GM23248 (cell line): Measurements from ENCODE around the gene RPS28. TPM values are rescaled to one million over a fixed set of nuclear protein-coding genes. Genes with fewer than 3 reads are reported as not detected.
A peak's percentile ranks its signal among the peaks of the same experiment; 100 is the strongest.
"Not testable (repeated sequence)": the region's sequence is repeated elsewhere in the genome, so short reads cannot be mapped to it uniquely, and the experiment has no call there.

Source experiments
- DNase-seq: peaks from one replicate; pipeline ENCODE4 v3.0.0-alpha.2; 2015
- H2AFZ ChIP-seq: fragments of 200-600 bp; sonication (generic); 2 replicates; pipeline ENCODE4 v1.6.1; 2016; ENCODE audit warnings: antibody characterized with exemption
- H3F3A ChIP-seq: fragments of 200-600 bp; sonication (generic); 2 replicates; pipeline ENCODE4 v1.6.1; 2016; ENCODE audit warnings: mild to moderate bottlenecking, antibody characterized with exemption, mixed run types; ENCODE audit not compliant: insufficient read depth
- H3K27ac ChIP-seq: fragments of 200-600 bp; sonication (generic); 2 replicates; pipeline ENCODE4 v1.5.1; 2016; ENCODE audit warnings: mild to moderate bottlenecking
- H3K27me3 ChIP-seq: fragments of 200-600 bp; sonication (generic); replicated peaks from 2 replicates; pipeline ENCODE4 v1.6.1; 2016; ENCODE audit warnings: mild to moderate bottlenecking; ENCODE audit not compliant: insufficient read depth
- H3K36me3 ChIP-seq: fragments of 200-600 bp; sonication (generic); 2 replicates; pipeline ENCODE4 v1.6.1; 2016; ENCODE audit warnings: low read depth, mild to moderate bottlenecking
- H3K4me1 ChIP-seq: fragments of 200-600 bp; sonication (generic); 2 replicates; pipeline ENCODE4 v1.6.1; 2016; ENCODE audit warnings: mild to moderate bottlenecking; ENCODE audit not compliant: insufficient read depth
- H3K4me2 ChIP-seq: fragments of 200-600 bp; sonication (generic); one replicate; pipeline ENCODE4 v1.6.1; 2016; ENCODE audit warnings: mild to moderate bottlenecking; ENCODE audit not compliant: unreplicated experiment
- H3K4me3 ChIP-seq: fragments of 200-600 bp; sonication (generic); 2 replicates; pipeline ENCODE4 v1.5.1; 2016; ENCODE audit warnings: mild to moderate bottlenecking
- H3K79me2 ChIP-seq: fragments of 200-600 bp; sonication (generic); 2 replicates; pipeline ENCODE4 v1.6.1; 2016; ENCODE audit warnings: mild to moderate bottlenecking; ENCODE audit not compliant: insufficient read depth
- H3K9ac ChIP-seq: fragments of 200-600 bp; sonication (generic); 2 replicates; pipeline ENCODE4 v1.6.1; 2016; ENCODE audit warnings: mild to moderate bottlenecking
- H3K9me2 ChIP-seq: fragments of 200-600 bp; sonication (generic); 2 replicates; pipeline ENCODE4 v1.6.1; 2016; ENCODE audit warnings: mixed run types, mild to moderate bottlenecking, moderate library complexity; ENCODE audit not compliant: insufficient read depth
- H3K9me3 ChIP-seq: fragments of 200-600 bp; sonication (generic); one replicate; pipeline ENCODE4 v1.6.1; 2017; ENCODE audit warnings: low read depth
- H4K20me1 ChIP-seq: fragments of 200-600 bp; sonication (generic); 2 replicates; pipeline ENCODE4 v1.6.0; 2016; ENCODE audit not compliant: insufficient read depth
- EZH2 ChIP-seq: fragments of 200-600 bp; sonication (generic); IDR thresholded peaks from 2 replicates; pipeline ENCODE4 v1.6.1; 2018; ENCODE audit warnings: antibody characterized with exemption, mild to moderate bottlenecking; ENCODE audit not compliant: insufficient read depth, poor library complexity, severe bottlenecking
- EZH2phosphoT487 ChIP-seq: fragments of 200-600 bp; sonication (generic); IDR thresholded peaks from 2 replicates; pipeline ENCODE4 v1.6.1; 2018; ENCODE audit warnings: antibody characterized with exemption, moderate library complexity, mild to moderate bottlenecking, low read depth; ENCODE audit not compliant: insufficient read depth
- WGBS, 2 experiments: methylation state at CpG; one replicate each; pipeline ENCODE4 v1.1.6; 2015 to 2017; ENCODE audit warnings: low lambda C conversion rate in 2 of 2, low coverage in 1 of 2; ENCODE audit errors: missing lambda C conversion rate in 2 of 2; 5-methylcytosine and 5-hydroxymethylcytosine counted together
- in situ Hi-C: fragments of 300-500 bp; cut with MboI; formaldehyde crosslinking; loops from 2 replicates; pipeline ENCODE4 v1.15.0; 2020
- polyA plus RNA-seq: library from polyadenylated mRNA; unstranded; fragments of >200 nt; fragmentation: Nextera tagmentation; extraction: Ambion mirVana; gene quantifications from 2 replicates; pipeline ENCODE4 v1.2.1, GENCODE V29; 2016
- total RNA-seq: library from RNA; depleted of rRNA; stranded (reverse); fragments of >200 nt; shearing (Covaris generic); gene quantifications from 2 replicates; pipeline ENCODE4 v1.2.3, GENCODE V29; 2014; rRNA removed

RPS28 gene
- 116 and 235 TPM in 2 replicates for total RNA-seq
- polyA plus RNA-seq: 580 and 587 TPM in 2 replicates

DNA sequence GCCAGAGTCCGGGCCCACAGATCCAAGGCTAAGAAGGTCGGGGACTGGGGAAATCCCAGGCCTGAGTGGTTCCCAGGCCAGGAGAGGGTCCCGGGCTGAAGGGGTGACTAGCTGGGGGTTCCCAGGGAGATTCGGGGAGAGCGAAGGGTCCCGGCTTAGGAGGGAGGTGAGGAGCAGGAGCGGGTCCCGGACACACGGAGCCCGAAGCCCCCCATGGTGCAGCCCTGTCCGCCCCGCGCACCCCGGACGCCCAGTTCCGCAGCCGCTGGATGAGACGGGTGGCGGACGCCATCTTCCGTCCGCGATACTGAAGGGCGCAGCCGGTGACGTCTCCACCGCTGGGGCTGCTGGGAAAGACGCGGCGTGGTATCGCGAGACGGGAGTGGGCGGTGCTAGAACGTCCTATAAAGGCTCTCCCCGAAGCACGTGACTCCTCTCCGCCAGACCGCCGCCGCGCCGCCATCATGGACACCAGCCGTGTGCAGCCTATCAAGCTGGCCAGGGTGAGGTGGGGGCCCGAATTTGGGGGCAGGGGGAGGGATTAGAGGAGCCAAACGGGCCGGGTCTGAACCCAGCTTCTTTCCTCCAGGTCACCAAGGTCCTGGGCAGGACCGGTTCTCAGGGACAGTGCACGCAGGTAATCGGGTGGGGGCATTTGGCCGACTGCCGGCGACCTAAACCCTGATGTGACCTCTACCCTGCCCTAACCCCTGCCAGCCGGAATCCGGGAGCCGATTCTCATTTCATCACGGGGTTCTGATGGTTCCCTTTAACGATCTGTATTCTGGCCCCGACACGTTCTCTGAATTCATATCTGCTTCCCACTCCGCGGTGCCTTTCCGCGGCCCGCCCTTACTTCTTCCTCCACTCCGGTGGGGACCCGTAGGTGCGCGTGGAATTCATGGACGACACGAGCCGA, at the start of gene RPS28, which contains the start of gene NDUFA7:
Gene RPS28 (plus strand): TSS at position 430 of the 919 bp plus-strand sequence. CDS start 35 bp downstream, at position 465.
Gene NDUFA7 (minus strand): TSS at position 309 of the 919 bp plus-strand sequence. CDS start 17 bp downstream, at position 292.
- H3K36me3 ChIP-seq: peaks cover 9% of the 10 kb centered on the region
- H3K4me1 ChIP-seq: peaks cover 26% of the 10 kb centered on the region
- no peak for TF ChIP-seq EZH2phosphoT487
- no peak for TF ChIP-seq EZH2
- peak; percentile 98 for DNase-seq
- H2AFZ ChIP-seq: peak within 1 kb of the TSS; percentile 64
- no peaks in the 10 kb centered on the region for H3K27me3 ChIP-seq
- H4K20me1 ChIP-seq: peaks cover 9% of the 10 kb centered on the region; the same call in 1 of the 2 replicates
- H3K9me3 ChIP-seq: no peaks in the 10 kb centered on the region
- 2% methylated on average over 62 of the region's 72 CpGs for WGBS, 2 experiments
- H3K9me2 ChIP-seq: no peaks in the 10 kb centered on the region
- peak within 1 kb of the TSS; percentile 94 for H3K4me3 ChIP-seq
- peak within 1 kb of the TSS; percentile 99 for H3K9ac ChIP-seq
- H3K79me2 ChIP-seq: peaks cover 65% of the 10 kb centered on the region
- H3K4me2 ChIP-seq: peak within 1 kb of the TSS; percentile 99
- H3F3A ChIP-seq: no peaks in the 10 kb centered on the region
- in situ Hi-C loops: no loop called here
- H3K27ac ChIP-seq: peak within 1 kb of the TSS; percentile 79

DNA sequence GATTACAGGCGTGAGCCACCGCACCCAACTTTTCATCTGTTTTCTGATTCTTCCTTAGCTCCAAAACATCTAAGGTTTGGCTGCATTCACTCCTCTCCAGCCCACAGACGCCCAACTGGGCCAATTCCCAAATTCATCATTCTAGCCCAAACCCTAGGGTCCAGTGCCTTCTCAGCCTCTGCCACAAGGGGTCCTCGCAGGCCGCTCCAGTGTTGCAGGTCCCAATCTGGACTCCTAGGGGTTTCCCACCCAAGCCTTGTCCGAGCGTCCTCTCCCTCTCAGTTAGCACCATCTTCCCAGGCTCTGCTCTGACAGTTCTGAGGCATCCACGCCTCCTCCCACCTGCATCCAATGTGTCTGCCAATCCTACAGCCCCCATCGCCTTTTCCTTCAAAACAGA, 44.8 kb upstream of the RPS28 start:
- DNase-seq, H3K4me3 ChIP-seq, H3K27ac ChIP-seq, H3K9ac ChIP-seq, H3K4me2 ChIP-seq, H3K36me3 ChIP-seq, H2AFZ ChIP-seq, H3K4me1 ChIP-seq, H3K79me2 ChIP-seq, H3K9me3 ChIP-seq, H4K20me1 ChIP-seq, H3K9me2 ChIP-seq, H3K27me3 ChIP-seq, in situ Hi-C loops, H3F3A ChIP-seq: not testable (repeated sequence)
- no CpG with 5 or more reads among the region's 9 CpGs for WGBS, 2 experiments

DNA sequence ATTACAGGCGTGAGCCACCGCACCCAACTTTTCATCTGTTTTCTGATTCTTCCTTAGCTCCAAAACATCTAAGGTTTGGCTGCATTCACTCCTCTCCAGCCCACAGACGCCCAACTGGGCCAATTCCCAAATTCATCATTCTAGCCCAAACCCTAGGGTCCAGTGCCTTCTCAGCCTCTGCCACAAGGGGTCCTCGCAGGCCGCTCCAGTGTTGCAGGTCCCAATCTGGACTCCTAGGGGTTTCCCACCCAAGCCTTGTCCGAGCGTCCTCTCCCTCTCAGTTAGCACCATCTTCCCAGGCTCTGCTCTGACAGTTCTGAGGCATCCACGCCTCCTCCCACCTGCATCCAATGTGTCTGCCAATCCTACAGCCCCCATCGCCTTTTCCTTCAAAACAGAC, 30.0 kb upstream of the RPS28 start:
- H4K20me1 ChIP-seq, H3K9me2 ChIP-seq, H3K4me3 ChIP-seq, in situ Hi-C loops, H3K4me1 ChIP-seq, DNase-seq, H3K27ac ChIP-seq, H3K79me2 ChIP-seq, H3F3A ChIP-seq, H3K9ac ChIP-seq, H3K4me2 ChIP-seq, H3K36me3 ChIP-seq, H2AFZ ChIP-seq, H3K27me3 ChIP-seq, H3K9me3 ChIP-seq: not testable (repeated sequence)
- WGBS, 2 experiments: no CpG with 5 or more reads among the region's 9 CpGs

DNA sequence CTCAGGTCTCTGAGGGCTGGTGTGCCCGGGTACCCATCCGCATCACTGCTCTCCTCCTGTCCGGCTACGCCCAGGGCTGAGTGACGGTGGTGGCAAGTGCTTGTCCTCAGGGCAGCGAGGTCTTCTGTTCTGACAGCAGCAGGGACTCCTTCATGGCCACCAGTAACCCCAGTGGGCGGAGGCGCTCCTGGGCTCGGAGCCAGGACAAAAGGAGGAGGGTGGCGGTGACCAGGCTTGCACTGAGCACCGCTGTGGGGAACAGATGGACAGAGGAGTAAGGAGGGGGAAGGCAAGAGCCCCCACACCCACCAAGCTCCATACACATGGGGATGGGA, 19.0 kb upstream of the RPS28 start:
- Histone ChIP-seq H3K79me2 (no peaks in the 10 kb centered on the region), H3K9me3 (no peaks in the 10 kb centered on the region), H3F3A (no peaks in the 10 kb centered on the region), H3K27ac (no peak overlapping the region), H2AFZ (no peak overlapping the region), H3K4me3 (no peak overlapping the region), H3K4me1 (peaks cover 2% of the 10 kb centered on the region; the same call in 1 of the 2 replicates), H3K4me2 (no peak overlapping the region), H3K36me3 (no peaks in the 10 kb centered on the region), H3K27me3 (no peaks in the 10 kb centered on the region), H3K9me2 (no peaks in the 10 kb centered on the region), H4K20me1 (no peaks in the 10 kb centered on the region), H3K9ac (no peak overlapping the region)
- no peak for DNase-seq
- in situ Hi-C loops: no loop called here
- 68 to 72% methylated on average over 9 to 11 of the region's 11 CpGs for WGBS, 2 experiments
- TF ChIP-seq EZH2 (no peak), EZH2phosphoT487 (no peak)
